Osteoblast (primary cell): ENCODE measurements around the gene DIP2C. TPM values are rescaled to one million over a fixed set of nuclear protein-coding genes. Genes with fewer than 3 reads are reported as not detected.
A peak's percentile ranks its signal among the peaks of the same experiment; 100 is the strongest.

Experiments
- DNase-seq: peaks from one replicate; pipeline ENCODE4 v3.0.0; 2011; ENCODE audit warnings: low spot score, mixed read lengths; ENCODE audit not compliant: insufficient read length; ENCODE audit errors: missing footprints
- H2AFZ ChIP-seq: 2 replicates; pipeline ENCODE4 v1.6.0; 2011; ENCODE audit warnings: mild to moderate bottlenecking, low read length
- H3K27ac ChIP-seq: 2 replicates; pipeline ENCODE4 v1.5.1; 2011; ENCODE audit warnings: mild to moderate bottlenecking, low read depth, low read length, moderate library complexity
- H3K27me3 ChIP-seq: 2 replicates; pipeline ENCODE4 v1.6.0; 2012; ENCODE audit warnings: mild to moderate bottlenecking, control low read depth, inconsistent platforms, low read length, moderate library complexity; ENCODE audit not compliant: insufficient read depth
- H3K36me3 ChIP-seq: 2 replicates; pipeline ENCODE4 v1.5.1; 2011; ENCODE audit warnings: mild to moderate bottlenecking, low read length, control low read depth, moderate library complexity; ENCODE audit not compliant: insufficient read depth
- H3K4me1 ChIP-seq: 2 replicates; pipeline ENCODE4 v1.5.1; 2011; ENCODE audit warnings: mild to moderate bottlenecking, low read length, control low read depth, moderate library complexity; ENCODE audit not compliant: insufficient read depth
- H3K4me2 ChIP-seq: 2 replicates; pipeline ENCODE4 v1.6.0; 2011; ENCODE audit warnings: mild to moderate bottlenecking, low read length; ENCODE audit not compliant: insufficient read depth
- H3K4me3 ChIP-seq: fragments of 200-600 bp; sonication (generic); 3 replicates; pipeline ENCODE4 v1.5.1; 2012; ENCODE audit warnings: mild to moderate bottlenecking, low read length, inconsistent platforms; ENCODE audit not compliant: insufficient read depth
- H3K79me2 ChIP-seq: 2 replicates; pipeline ENCODE4 v1.6.0; 2012; ENCODE audit warnings: mild to moderate bottlenecking, low read length, control low read depth, inconsistent platforms; ENCODE audit not compliant: insufficient read depth
- H3K9me3 ChIP-seq: 2 replicates; pipeline ENCODE4 v1.5.1; 2011; ENCODE audit warnings: low read depth, low read length, control low read depth
- H4K20me1 ChIP-seq: 2 replicates; pipeline ENCODE4 v1.6.0; 2012; ENCODE audit warnings: mild to moderate bottlenecking, low read length, control low read depth; ENCODE audit not compliant: insufficient read depth
- CTCF ChIP-seq: IDR thresholded peaks from 2 replicates; pipeline ENCODE4 v1.5.1; 2011; ENCODE audit warnings: mild to moderate bottlenecking, low read depth, low read length, moderate library complexity; ENCODE audit errors: extremely low read depth
- total RNA-seq: library from RNA; depleted of rRNA; stranded (reverse); fragments of >200 nt; gene quantifications from 2 replicates; pipeline ENCODE4 v1.2.3, GENCODE V29; 2012

DIP2C gene
- total RNA-seq, 1 donor = 36.9 TPM

- Histone ChIP-seq H3K27ac (no peak overlapping the region), H3K4me2 (no peak overlapping the region), H3K79me2 (peaks cover 86% of the 10 kb centered on the region), H3K36me3 (no peaks in the 10 kb centered on the region), H3K9me3 (no peaks in the 10 kb centered on the region), H4K20me1 (peaks cover 71% of the 10 kb centered on the region), H2AFZ (no peak overlapping the region), H3K27me3 (no peaks in the 10 kb centered on the region), H3K4me3 (no peak overlapping the region), H3K4me1 (no peaks in the 10 kb centered on the region)
- peak; percentile 80 for DNase-seq
- no peak for TF ChIP-seq CTCF
Observed at GRCh38 chr10:543862-544822, 145.3 kb downstream of the DIP2C start.

- H3K27me3 ChIP-seq = no peaks in the 10 kb centered on the region
- H3K36me3 ChIP-seq = no peaks in the 10 kb centered on the region
- no peak for DNase-seq
- no peak overlapping the region for H3K4me3 ChIP-seq
- no peaks in the 10 kb centered on the region for H3K9me3 ChIP-seq
- H3K4me2 ChIP-seq = no peak overlapping the region
- no peak for TF ChIP-seq CTCF
- H3K27ac ChIP-seq = no peak overlapping the region
- H3K4me1 ChIP-seq = peaks cover 4% of the 10 kb centered on the region
- peaks cover 88% of the 10 kb centered on the region for H3K79me2 ChIP-seq
- H4K20me1 ChIP-seq = peaks cover 77% of the 10 kb centered on the region
- H2AFZ ChIP-seq = no peak overlapping the region
Observed at GRCh38 chr10:543131-543530, 146.3 kb downstream of the DIP2C start.

- H3K4me1 ChIP-seq = peaks cover 8% of the 10 kb centered on the region
- no peak overlapping the region for H3K4me3 ChIP-seq
- H3K36me3 ChIP-seq = no peaks in the 10 kb centered on the region
- H4K20me1 ChIP-seq = peaks cover 77% of the 10 kb centered on the region
- H3K27me3 ChIP-seq = no peaks in the 10 kb centered on the region
- no peak overlapping the region for H3K27ac ChIP-seq
- no peak for TF ChIP-seq CTCF
- no peak overlapping the region for H2AFZ ChIP-seq
- no peak for DNase-seq
- no peaks in the 10 kb centered on the region for H3K9me3 ChIP-seq
- peaks cover 89% of the 10 kb centered on the region for H3K79me2 ChIP-seq
- H3K4me2 ChIP-seq = no peak overlapping the region
Observed at GRCh38 chr10:541750-542371, 147.6 kb downstream of the DIP2C start.

GRCh38 chr10:541041-541440 is 148.4 kb downstream of the DIP2C start:
- Histone ChIP-seq H4K20me1 (peaks cover 80% of the 10 kb centered on the region), H3K4me3 (no peak overlapping the region), H3K27me3 (no peaks in the 10 kb centered on the region), H3K36me3 (no peaks in the 10 kb centered on the region), H3K79me2 (peaks cover 91% of the 10 kb centered on the region), H3K9me3 (no peaks in the 10 kb centered on the region), H2AFZ (no peak overlapping the region), H3K4me2 (no peak overlapping the region), H3K4me1 (peaks cover 16% of the 10 kb centered on the region), H3K27ac (no peak overlapping the region)
- DNase-seq = no peak
- TF ChIP-seq CTCF = no peak
